ENCODE results near the gene NUP93. TPM values are rescaled to one million over a fixed set of nuclear protein-coding genes. Genes with fewer than 3 reads are reported as not detected.
A peak's percentile ranks its signal among the peaks of the same experiment; 100 is the strongest.

Gene NUP93
- total and polyA plus RNA-seq, 2 of the 8 experiments (the other 6 are each of a cell fraction or from before 2014, with no cell fraction given): 147 to 201 TPM

- Histone ChIP-seq H3K79me1 (ENCODE audit: low read depth, low read length) (no peaks in the 10 kb centered on the region), H4K5ac (ENCODE audit: insufficient read length, low read depth, low read length) (no peak overlapping the region), H4K20me1 (replicated peaks in 1 of 2; ENCODE audit: control insufficient read depth in 1 of 2, insufficient read depth in 2 of 2, low read length in 2 of 2) (peaks cover 0 to 2% of the 10 kb centered on the region in 2 experiments), H3K36me3 (ENCODE audit: control insufficient read depth in 2 of 4, insufficient read depth in 4 of 4, low read length in 3 of 4) (no peaks in the 10 kb centered on the region), H3K79me2 (ENCODE audit: control insufficient read depth in 1 of 2, insufficient read depth in 2 of 2, low read length in 2 of 2) (no peaks in the 10 kb centered on the region), H2BK5ac (ENCODE audit: low read depth, low read length) (no peak overlapping the region), H3K23ac (ENCODE audit: insufficient read length) (no peak overlapping the region), H2AFZ (ENCODE audit: low read length) (0 out of 2 replicates have a peak overlapping the region, but pooled peaks have one; percentile 59), H4K91ac (replicated peaks; ENCODE audit: insufficient read length, low read length) (no peak overlapping the region), H2BK120ac (replicated peaks; ENCODE audit: low read depth, low read length) (no peak overlapping the region), H3K18ac (ENCODE audit: extremely low read depth, low read length) (no peak overlapping the region), H2BK20ac (ENCODE audit: low read length) (no peak overlapping the region), H3K4me2 (ENCODE audit: insufficient read depth in 1 of 2, low read depth in 2 of 2, low read length in 2 of 2) (no peak overlapping the region), H2BK15ac (ENCODE audit: low read length) (no peak overlapping the region), H3K27ac (ENCODE audit: low read depth, low read length) (no peak overlapping the region), H3K4ac (replicated peaks; ENCODE audit: insufficient read length, low read depth, low read length) (no peak overlapping the region), H3K9ac (replicated peaks in 1 of 4; ENCODE audit: extremely low read depth in 1 of 4, low read depth in 3 of 4, low read length in 3 of 4) (no peak overlapping the region), H3K4me1 (replicated peaks in 1 of 4; ENCODE audit: control insufficient read depth in 3 of 4, insufficient read depth in 4 of 4, low read length in 3 of 4) (no peaks in the 10 kb centered on the region), H4K8ac (ENCODE audit: extremely low read depth, insufficient read depth, low read length) (no peak overlapping the region), H3K9me3 (ENCODE audit: insufficient read depth in 2 of 2, low read depth in 1 of 2, low read length in 1 of 2) (no peaks in the 10 kb centered on the region), H2AK5ac (ENCODE audit: low read depth, low read length) (no peak overlapping the region), H3K14ac (ENCODE audit: insufficient read length) (no peak overlapping the region), H3K4me3 (ENCODE audit: extremely low read depth in 1 of 4, insufficient read depth in 2 of 4, low read depth in 3 of 4, low read length in 4 of 4) (no peak overlapping the region), H3K56ac (replicated peaks; ENCODE audit: insufficient read length, low read depth, low read length) (no peak overlapping the region), H3K27me3 (replicated peaks in 1 of 4; ENCODE audit: control insufficient read depth in 3 of 4, extremely low read depth in 1 of 4, insufficient read depth in 3 of 4, low read length in 3 of 4) (no peaks in the 10 kb centered on the region), H3K23me2 (ENCODE audit: low read depth, low read length) (no peaks in the 10 kb centered on the region), H2BK12ac (ENCODE audit: low read depth, low read length) (no peak overlapping the region)
- POLR2A ChIA-PET (ENCODE audit: partially characterized antibody): interaction anchor here (1.5 to 1.9 kb wide), 2 partner anchors 62 to 76 kb away, joined by 5 to 14 read pairs; partner anchors contain the start of gene HERPUD1
- WGBS, 2 experiments (ENCODE audit: extremely low coverage in 1 of 2, insufficient coverage in 1 of 2, insufficient read length in 1 of 2, insufficient replicate concordance in 2 of 2, low coverage in 1 of 2, low lambda C conversion rate in 2 of 2, missing lambda C conversion rate in 1 of 2): 93% methylated on average over 24 of the region's 24 CpGs; no CpG with 5 or more reads in 1 of the 2 experiments
- TF ChIP-seq CREB1 (IDR thresholded peaks at IDR 0.05) (peak; percentile 31; the same call in 1 of the 2 replicates), RAD21 (IDR thresholded peaks at IDR 0.05 in 1 of 2, conservative IDR thresholded peaks at IDR 0.05 in 1 of 2; ENCODE audit: low read depth in 2 of 2, low read length in 2 of 2) (peak; percentile 68 to 73), ATF3 (IDR thresholded peaks at IDR 0.05; ENCODE audit: insufficient read depth, low read depth, low read length) (no peak), HDAC6 (IDR thresholded peaks at IDR 0.05; ENCODE audit: low read depth, low read length) (no peak)
- TF ChIP-seq, protein P1, sequence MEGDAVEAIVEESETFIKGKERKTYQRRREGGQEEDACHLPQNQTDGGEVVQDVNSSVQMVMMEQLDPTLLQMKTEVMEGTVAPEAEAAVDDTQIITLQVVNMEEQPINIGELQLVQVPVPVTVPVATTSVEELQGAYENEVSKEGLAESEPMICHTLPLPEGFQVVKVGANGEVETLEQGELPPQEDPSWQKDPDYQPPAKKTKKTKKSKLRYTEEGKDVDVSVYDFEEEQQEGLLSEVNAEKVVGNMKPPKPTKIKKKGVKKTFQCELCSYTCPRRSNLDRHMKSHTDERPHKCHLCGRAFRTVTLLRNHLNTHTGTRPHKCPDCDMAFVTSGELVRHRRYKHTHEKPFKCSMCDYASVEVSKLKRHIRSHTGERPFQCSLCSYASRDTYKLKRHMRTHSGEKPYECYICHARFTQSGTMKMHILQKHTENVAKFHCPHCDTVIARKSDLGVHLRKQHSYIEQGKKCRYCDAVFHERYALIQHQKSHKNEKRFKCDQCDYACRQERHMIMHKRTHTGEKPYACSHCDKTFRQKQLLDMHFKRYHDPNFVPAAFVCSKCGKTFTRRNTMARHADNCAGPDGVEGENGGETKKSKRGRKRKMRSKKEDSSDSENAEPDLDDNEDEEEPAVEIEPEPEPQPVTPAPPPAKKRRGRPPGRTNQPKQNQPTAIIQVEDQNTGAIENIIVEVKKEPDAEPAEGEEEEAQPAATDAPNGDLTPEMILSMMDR (IDR thresholded peaks at IDR 0.05; ENCODE audit: control extremely low read depth in 1 of 3, insufficient read depth in 1 of 3, low read depth in 1 of 3, low read length in 3 of 3): peak; percentile 61 to 70 (median 70)
- no peak for FAIRE-seq
- CTCF ChIA-PET (ENCODE audit: partially characterized antibody): interaction anchor here (0.6 to 5.1 kb wide), 29 partner anchors 10 to 1288 kb away, joined by 3 to 37 read pairs (median 3); partner anchors contain the start of gene HERPUD1
- DNase-seq (ENCODE audit: low read depth in 1 of 2, low spot score in 2 of 2): peak; percentile 34 to 67
Observed at GRCh38 chr16:56869513-56870275, 139.8 kb downstream of the NUP93 start.

All from H1 (cell line).